ENCODE results near the gene LRMDA. TPM values are rescaled to one million over a fixed set of nuclear protein-coding genes. Genes with fewer than 3 reads are reported as not detected.

LRMDA gene
- total RNA-seq, 1 donor = under 0.01 TPM

DNA sequence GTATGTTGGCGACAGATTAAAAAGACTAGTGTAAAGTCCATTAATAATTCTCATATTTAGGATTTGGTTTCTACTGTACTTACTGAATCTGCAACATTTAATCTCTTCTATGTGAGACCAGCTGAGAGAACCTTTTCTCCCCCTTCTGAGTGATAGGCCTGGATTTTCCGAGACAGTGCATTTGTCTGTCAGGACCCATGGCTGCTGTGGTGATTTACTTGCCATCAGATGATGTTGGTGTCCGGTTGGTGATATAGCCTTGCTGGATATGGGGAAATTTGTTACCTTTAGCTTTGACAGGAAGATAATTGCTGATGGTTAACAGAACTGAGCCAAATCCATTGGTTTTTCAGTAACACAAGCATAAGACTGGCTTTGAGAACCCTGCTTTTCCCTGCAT is 517.2 kb downstream of the LRMDA start:
- TF ChIP-seq, protein P1, sequence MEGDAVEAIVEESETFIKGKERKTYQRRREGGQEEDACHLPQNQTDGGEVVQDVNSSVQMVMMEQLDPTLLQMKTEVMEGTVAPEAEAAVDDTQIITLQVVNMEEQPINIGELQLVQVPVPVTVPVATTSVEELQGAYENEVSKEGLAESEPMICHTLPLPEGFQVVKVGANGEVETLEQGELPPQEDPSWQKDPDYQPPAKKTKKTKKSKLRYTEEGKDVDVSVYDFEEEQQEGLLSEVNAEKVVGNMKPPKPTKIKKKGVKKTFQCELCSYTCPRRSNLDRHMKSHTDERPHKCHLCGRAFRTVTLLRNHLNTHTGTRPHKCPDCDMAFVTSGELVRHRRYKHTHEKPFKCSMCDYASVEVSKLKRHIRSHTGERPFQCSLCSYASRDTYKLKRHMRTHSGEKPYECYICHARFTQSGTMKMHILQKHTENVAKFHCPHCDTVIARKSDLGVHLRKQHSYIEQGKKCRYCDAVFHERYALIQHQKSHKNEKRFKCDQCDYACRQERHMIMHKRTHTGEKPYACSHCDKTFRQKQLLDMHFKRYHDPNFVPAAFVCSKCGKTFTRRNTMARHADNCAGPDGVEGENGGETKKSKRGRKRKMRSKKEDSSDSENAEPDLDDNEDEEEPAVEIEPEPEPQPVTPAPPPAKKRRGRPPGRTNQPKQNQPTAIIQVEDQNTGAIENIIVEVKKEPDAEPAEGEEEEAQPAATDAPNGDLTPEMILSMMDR (IDR thresholded peaks at IDR 0.05; ENCODE audit: insufficient read depth, low read depth, low read length) = no peak
- H3K4me3 ChIP-seq (ENCODE audit: low read depth, low read length) = no peak overlapping the region
- no peak for DNase-seq (ENCODE audit: low read depth)

DNA sequence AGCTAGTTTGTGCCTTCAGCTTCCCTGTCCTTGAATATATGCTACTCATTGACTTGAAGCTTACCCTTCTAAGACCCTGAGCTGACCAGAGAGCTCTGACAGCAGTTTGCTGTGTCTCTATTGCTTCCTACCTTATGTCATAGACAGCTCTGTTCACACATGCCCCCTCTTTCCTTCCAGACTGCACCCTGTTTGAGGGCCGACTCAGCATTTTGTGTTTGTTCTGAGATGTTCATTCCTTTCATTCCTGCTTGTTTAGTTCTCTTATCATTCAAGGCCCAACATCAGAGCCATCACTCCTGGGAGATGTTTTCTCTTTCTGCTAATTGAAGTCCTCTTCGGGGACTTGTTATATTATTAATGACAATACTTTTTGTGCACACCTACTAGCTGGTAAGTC is 518.9 kb downstream of the LRMDA start:
- no peak for DNase-seq (ENCODE audit: low read depth)
- no peak overlapping the region for H3K4me3 ChIP-seq (ENCODE audit: low read depth, low read length)
- TF ChIP-seq, protein P1 (IDR thresholded peaks at IDR 0.05; ENCODE audit: insufficient read depth, low read depth, low read length) = no peak

DNA sequence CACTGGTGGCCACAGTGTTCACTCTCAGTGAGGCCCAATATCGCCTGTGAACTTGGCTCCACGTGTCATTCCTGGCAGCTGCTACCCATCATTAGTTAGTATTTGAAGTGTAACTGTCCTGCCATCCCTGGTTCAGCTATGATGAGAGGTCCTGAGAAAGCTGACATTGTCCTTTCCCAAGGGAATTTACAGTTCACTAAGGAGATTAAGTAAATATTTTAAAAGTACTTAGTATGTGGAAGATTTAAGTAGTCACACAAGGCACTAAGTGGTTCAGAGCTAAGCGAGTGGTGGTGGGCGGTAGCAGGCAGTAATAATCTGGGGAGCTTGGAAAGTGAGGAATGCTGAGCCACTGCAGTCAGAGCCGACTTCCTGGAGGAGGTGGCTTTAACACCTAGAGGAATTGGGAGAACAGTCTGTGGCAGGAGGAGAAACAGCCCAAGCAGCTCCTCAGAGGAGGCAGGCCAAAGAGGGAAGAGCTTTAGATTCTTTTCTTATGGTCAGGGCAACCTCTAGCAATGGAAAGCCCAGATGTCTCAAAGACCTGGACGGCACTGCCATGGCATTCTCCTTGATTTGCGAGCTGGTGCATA is 519.7 kb downstream of the LRMDA start:
- TF ChIP-seq, protein P1 (IDR thresholded peaks at IDR 0.05; ENCODE audit: insufficient read depth, low read depth, low read length) = no peak
- no peak for DNase-seq (ENCODE audit: low read depth)

DNA sequence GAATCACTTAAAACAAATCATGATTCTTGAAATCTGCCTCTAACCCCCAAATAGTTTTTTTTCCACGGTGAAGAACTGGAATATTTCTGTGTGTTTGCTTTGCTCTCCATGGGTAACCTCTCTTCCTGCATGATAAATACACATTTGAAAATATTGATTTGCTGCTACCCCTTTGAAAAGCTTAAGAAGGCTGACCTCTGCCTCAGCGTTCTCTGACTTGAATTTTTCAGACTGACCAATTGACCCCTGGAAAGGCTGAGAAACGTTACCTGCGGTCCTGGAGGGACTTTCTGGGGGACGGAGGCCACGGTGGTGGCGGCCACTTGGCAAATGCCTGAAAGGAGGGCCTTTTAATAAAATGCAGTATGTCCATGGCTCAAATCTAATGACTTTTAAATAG is 520.2 kb downstream of the LRMDA start:
- DNase-seq (ENCODE audit: low read depth) = no peak
- H3K4me3 ChIP-seq (ENCODE audit: low read depth, low read length) = no peak overlapping the region
- TF ChIP-seq, protein P1 (IDR thresholded peaks at IDR 0.05; ENCODE audit: insufficient read depth, low read depth, low read length) = no peak

More for the DNA sequence above, 519.7 kb downstream of the LRMDA start:
- no peak overlapping the region for H3K4me3 ChIP-seq (ENCODE audit: low read depth, low read length)

DNA sequence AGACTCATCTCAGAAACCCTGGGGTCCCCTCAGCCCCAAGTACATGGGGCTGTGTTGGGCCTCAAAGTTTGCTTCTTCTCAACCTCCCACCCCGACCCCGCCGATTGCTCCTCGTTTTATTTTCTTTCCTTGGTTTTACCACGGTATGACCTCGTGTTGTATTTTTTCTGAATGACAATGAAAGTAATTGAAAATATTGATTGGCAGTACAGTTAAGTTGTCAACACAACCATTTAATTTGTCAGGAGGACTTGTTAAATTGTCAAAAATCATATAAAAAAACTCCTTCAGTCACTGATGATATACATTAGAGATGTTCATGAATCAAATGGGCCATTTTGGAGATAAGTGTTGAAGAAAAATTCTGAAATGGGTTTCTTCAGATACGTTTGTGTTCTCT is 520.7 kb downstream of the LRMDA start:
- DNase-seq (ENCODE audit: low read depth) = no peak
- TF ChIP-seq, protein P1 (IDR thresholded peaks at IDR 0.05; ENCODE audit: insufficient read depth, low read depth, low read length) = no peak
- H3K4me3 ChIP-seq (ENCODE audit: low read depth, low read length) = no peak overlapping the region

DNA sequence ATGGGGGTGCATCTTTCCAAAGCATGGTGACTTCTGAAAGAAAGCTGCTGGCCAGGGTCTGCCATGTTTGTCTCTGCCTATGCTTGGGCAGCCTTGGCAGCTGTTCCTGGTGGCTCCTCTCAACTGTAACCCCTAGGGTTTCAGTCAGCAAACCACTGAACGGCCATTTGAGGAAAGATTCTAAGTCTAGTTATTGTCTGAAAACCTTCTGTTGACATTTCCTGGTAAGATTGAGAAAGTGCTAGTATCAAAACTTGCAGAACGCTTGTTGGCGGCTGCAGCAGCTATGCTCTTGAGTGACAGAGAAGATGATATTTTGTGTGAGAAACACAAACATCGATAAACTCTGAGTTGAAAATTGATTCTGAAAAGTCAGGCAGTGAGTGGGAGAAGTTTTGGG is 523.1 kb downstream of the LRMDA start:
- DNase-seq (ENCODE audit: low read depth) = no peak
- TF ChIP-seq, protein P1 (IDR thresholded peaks at IDR 0.05; ENCODE audit: insufficient read depth, low read depth, low read length) = no peak
- no peak overlapping the region for H3K4me3 ChIP-seq (ENCODE audit: low read depth, low read length)

DNA sequence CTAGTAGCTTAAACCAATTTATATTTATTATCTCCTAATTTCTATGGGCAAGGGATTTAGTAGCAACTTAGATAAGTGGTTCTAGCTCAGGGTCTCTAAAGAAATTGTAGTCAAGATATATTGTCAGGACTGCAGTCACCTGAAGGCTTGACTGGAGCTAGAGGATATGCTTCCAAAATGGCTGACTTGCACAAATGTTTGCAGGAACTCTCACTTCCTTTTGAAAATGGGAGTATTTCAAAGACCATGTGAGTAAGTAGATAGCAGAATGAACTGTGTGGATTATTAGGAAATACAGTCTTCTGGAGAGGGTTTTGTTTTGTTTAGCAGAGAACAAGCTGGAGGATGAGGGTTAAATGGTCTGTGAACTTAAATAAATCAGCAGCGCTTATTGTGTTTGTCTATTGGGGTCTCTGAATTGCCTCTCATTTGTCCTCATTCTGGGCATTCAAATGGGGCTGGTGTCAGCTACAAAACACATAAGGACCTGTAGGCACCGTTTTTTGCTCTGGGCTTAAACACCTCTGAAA is 524.6 kb downstream of the LRMDA start:
- TF ChIP-seq, protein P1 (IDR thresholded peaks at IDR 0.05; ENCODE audit: insufficient read depth, low read depth, low read length) = no peak
- DNase-seq (ENCODE audit: low read depth) = no peak
- no peak overlapping the region for H3K4me3 ChIP-seq (ENCODE audit: low read depth, low read length)

Data from fibroblast of villous mesenchyme (primary cell).